ENCODE results near the gene NECAB3.

The NECAB3 gene

DNA sequence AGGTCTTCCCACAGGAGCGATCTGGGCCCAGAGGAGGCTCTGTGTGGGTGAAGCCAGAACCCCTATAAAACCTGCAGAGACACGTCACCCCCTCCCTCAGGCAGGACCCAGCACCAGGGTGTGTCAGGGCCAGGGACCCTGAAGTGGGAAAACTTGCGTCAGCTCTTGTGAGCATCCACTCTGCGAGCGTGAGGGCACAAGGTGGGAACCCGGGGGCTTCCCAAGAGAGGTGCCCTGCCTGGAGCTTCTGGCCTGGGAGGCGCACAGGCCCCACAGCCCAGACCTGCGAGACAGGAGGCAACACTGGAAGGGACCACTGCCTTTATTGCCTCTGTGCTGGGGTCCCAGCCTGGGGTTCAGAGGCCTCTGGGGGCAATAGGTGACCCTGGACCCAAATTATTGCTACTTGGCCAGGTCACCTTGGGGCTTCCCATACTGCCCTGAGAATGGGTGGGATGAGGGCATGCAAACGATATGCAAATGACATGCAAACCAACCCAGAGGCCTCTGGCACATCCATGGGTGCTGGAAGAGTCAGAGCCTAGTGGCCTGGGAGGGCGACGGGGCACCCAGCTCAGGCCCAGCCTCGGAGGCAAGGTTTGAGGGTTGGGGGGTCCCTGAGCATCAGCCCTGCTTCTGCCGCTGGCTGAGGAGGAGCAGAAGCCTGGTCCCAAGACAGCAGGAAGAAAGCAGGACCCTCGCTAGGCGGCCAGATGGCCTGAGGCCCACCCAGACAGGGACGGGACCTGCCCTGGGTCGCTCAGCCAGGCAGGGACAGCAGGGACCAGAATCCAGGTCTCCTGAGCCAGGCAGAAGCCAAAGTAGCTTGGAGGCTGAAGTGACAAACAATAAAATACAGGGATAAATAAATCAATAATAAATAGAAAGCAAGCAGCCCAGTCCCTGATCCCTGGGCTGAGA, 17.2 kb downstream of the NECAB3 start:
- DNase-seq (ENCODE audit: insufficient read length, low spot score): peak; percentile 10
- TF ChIP-seq CTCF (IDR thresholded peaks at IDR 0.05; ENCODE audit: insufficient read depth, missing control alignments): no peak
- no peak for FAIRE-seq

- FAIRE-seq (no peak), DNase-seq (ENCODE audit: insufficient read length, low spot score) (peak; percentile 11)
- no peak for TF ChIP-seq CTCF (IDR thresholded peaks at IDR 0.05; ENCODE audit: insufficient read depth, missing control alignments)
These were observed 18.0 kb downstream of the NECAB3 start for GRCh38 chr20:33656010-33656782.

DNA sequence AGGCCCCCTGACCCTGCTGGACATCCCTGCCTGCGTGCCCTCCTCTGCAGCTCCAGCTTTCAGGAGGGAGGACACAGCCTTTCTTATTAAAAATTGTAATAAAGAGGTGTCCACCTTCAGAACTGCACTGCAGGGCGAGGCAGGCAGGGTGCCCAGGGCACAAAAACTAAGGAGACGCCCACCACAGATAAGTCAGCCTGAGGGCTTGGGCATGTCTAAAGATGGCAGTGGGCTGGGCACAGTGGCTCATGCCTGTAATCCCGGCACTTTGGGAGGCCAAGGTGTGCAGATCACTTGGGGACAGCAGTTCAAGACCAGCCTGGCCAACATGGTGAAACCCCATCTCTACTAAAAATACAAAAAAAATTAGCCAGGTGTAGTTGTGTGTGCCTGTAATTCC, 19.1 kb downstream of the NECAB3 start:
- no peak for FAIRE-seq
- TF ChIP-seq CTCF (IDR thresholded peaks at IDR 0.05; ENCODE audit: insufficient read depth, missing control alignments): no peak
- peak; percentile 2 for DNase-seq (ENCODE audit: insufficient read length, low spot score)

- DNase-seq (ENCODE audit: insufficient read length, low spot score): peak; percentile 9
- no peak for FAIRE-seq
- TF ChIP-seq CTCF (IDR thresholded peaks at IDR 0.05; ENCODE audit: insufficient read depth, missing control alignments): no peak
These were observed 19.5 kb downstream of the NECAB3 start for GRCh38 chr20:33654680-33655161.

DNA sequence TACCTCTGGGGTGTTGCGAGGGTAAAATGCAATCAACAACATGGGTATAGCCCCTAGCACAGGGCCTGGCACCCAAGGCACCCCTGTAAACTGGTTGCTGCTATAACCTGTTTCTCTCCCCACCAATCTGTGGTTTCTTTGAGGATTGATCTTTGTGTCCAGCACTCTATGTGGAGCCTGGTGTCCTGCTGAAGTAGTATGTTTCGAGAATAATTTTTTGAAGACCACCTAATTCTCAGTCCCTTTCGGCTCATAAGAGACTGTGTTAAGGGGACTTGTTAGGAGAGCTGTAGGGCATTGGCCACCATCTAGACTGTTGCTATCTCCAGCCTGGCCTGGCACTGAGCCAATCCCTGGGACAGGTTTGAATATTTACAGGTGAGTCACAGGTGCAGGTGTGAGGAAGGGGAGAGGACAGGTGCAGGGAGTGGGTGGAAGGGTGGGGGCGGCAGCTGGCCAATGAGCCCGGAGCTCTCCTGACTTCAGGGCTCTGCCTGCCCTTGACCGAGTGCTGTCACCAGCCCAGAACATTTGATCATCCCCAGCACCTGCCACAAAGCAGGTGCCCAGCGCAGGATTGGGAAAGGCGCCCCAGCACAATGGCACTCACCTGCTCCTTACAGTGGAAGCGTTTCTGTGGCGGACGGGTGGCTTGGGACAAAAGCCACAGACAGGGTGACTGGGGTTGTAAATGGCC, 20.2 kb downstream of the NECAB3 start:
- no peak for TF ChIP-seq CTCF (IDR thresholded peaks at IDR 0.05; ENCODE audit: insufficient read depth, missing control alignments)
- DNase-seq (ENCODE audit: insufficient read length, low spot score) (peak; percentile 13), FAIRE-seq (no peak)

DNA sequence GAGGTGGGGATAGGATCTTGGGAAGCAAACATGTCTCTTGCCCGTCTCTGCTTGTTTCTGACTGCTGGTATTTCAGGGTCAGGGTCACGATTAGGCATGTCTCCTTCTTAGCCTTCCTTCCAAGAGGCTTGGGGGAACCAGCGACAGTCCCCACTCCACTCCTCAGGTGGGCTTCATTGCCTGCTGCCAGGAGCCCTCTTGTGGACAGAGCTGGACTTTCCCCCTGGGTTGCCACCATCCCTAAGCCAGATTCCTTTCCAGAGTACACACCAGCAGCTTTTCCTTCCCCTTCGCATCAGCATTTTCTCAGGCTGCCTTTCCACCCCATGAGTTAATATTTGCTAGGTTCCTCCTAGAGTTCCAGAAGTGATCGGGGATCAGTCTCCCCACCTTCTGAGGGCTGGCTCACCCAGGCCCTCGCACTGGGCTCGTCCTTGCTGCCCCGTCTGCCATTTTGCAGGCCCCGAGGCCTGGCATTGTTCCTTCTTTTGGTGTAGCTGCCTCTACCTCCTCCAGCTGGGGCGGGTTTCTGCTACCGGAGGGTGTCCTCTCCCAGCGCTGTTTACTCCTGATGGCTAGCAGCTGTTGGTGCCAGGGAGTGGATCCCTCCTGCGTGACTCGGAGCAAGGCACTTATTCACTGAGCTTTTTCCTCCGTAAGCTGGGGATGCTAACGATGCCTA, 20.9 kb downstream of the NECAB3 start:
- DNase-seq (ENCODE audit: insufficient read length, low spot score) (peak; percentile 88), FAIRE-seq (no peak)
- TF ChIP-seq CTCF (IDR thresholded peaks at IDR 0.05; ENCODE audit: insufficient read depth, missing control alignments): peak; percentile 92

Measured in D721Med (cell line).